ENCODE measurements around the gene DFFA.

DFFA gene

DNA sequence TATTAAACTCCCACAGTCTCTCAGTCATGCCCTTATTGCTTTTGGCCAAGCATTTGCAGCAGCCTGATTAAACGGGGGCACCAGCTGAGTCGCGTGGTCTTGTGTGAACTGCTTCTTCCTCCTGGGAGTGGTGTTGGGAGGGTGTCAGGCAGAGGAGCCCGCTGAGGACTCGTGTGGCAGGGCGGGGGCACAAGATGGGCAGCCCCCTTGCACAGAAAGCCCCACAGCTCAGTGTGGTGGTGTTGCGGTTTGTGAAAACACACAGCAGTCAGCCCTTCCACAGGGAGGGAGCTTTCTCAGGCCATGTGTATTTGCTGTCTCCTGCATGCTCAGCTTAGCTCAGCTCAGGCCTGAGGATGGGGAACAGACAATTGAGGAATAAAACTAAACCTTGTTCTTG is 24.8 kb upstream of the DFFA start:
- Histone ChIP-seq H3K4me1 (ENCODE audit: insufficient read depth, low read length) (peaks cover 3% of the 10 kb centered on the region; the same call in 1 of the 2 replicates), H3K27me3 (ENCODE audit: insufficient read depth, low read length) (no peaks in the 10 kb centered on the region), H3K27ac (ENCODE audit: low read length) (no peak overlapping the region), H3K9ac (ENCODE audit: low read depth, low read length) (no peak overlapping the region), H3K9me3 (ENCODE audit: insufficient read depth, low read depth, low read length) (no peaks in the 10 kb centered on the region), H3K36me3 (ENCODE audit: insufficient read depth, low read depth, low read length) (peaks cover 6% of the 10 kb centered on the region; the same call in 1 of the 2 replicates), H3K4me3 (ENCODE audit: low read length) (no peak overlapping the region)

DNA sequence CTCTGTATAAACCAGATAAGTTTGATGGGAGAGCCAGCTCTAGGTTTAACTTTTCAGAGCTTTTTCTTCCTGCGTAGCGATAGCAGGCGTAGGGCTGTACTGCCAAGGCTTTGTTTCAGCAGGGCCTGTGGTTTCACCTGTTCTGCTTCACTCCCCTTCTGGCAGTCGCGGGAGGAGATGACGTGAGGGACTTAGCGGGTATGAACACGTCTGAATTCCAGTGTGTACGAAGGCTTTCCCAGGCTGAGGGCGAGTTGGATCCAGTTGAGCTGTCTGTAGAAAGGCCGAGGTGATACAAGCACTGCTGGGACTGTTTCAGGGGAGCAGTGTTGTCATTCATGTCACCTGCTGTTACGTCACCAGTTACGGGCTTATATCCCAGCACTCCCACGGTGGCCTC is 23.6 kb upstream of the DFFA start:
- Histone ChIP-seq H3K4me3 (ENCODE audit: low read length) (no peak overlapping the region), H3K27ac (ENCODE audit: low read length) (no peak overlapping the region), H3K36me3 (ENCODE audit: insufficient read depth, low read depth, low read length) (peaks cover 6% of the 10 kb centered on the region; the same call in 1 of the 2 replicates), H3K27me3 (ENCODE audit: insufficient read depth, low read length) (no peaks in the 10 kb centered on the region), H3K9ac (ENCODE audit: low read depth, low read length) (no peak overlapping the region; the same call in 1 of the 2 replicates), H3K4me1 (ENCODE audit: insufficient read depth, low read length) (peaks cover 3% of the 10 kb centered on the region; the same call in 1 of the 2 replicates), H3K9me3 (ENCODE audit: insufficient read depth, low read depth, low read length) (no peaks in the 10 kb centered on the region)

DNA sequence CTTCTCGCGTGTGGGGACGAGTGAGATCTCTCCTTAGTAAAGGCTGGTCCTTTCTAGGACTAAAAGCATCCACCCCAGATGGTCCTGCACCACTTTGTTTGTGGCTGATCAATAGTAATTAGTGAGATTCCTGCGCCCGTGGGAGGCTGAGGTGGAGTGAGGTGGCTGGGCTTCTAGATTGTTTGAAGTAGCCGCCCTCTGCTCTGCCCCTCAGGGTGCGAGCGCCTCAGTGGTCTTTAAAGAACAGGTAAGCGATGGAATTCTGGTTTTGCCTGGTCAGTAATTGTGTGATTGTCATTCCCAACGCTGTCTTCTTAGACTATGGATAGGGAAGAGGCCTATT is 23.1 kb upstream of the DFFA start:
- Histone ChIP-seq H3K27ac (ENCODE audit: low read length) (no peak overlapping the region), H3K36me3 (ENCODE audit: insufficient read depth, low read depth, low read length) (peaks cover 6% of the 10 kb centered on the region; the same call in 1 of the 2 replicates), H3K27me3 (ENCODE audit: insufficient read depth, low read length) (no peaks in the 10 kb centered on the region), H3K9me3 (ENCODE audit: insufficient read depth, low read depth, low read length) (no peaks in the 10 kb centered on the region), H3K4me3 (ENCODE audit: low read length) (no peak overlapping the region), H3K9ac (ENCODE audit: low read depth, low read length) (no peak overlapping the region), H3K4me1 (ENCODE audit: insufficient read depth, low read length) (peaks cover 3% of the 10 kb centered on the region; the same call in 1 of the 2 replicates)

DNA sequence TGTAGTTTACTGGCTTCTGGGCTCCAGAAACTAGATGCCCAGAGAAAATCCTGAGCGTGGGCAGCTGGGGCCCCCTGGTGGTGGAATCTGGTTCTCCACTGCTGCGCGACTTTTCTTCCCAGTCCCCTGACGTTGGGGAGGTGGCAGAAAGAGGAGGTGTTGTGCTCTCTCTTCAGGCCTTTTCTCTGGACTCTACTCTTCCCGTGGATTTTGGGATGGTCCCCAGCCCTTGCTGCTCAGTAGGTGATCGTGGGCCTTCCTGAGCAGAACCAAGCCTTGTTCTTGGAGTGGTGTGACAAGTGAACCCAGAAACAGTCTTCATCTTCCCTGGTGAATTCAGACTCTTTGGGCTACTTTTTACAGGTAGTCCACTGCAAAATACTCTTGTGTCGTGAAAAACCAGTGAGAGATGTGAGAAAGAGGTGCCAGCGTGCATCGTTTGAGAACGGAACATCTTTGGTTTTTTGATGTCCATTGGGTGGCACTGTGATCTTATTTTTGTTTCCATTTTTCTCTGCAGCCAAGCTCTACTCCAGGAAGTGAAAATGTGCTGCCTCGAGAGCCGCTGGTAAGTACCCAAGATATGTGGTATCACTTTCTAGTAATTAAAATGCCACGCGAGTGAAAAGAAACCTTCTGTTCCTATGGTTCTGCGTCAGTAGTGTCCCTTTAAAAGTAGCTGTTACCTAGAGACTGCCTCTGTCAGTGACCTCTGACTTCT is 22.6 kb upstream of the DFFA start:
- Histone ChIP-seq H3K4me1 (ENCODE audit: insufficient read depth, low read length) (peaks cover 3% of the 10 kb centered on the region; the same call in 1 of the 2 replicates), H3K27me3 (ENCODE audit: insufficient read depth, low read length) (no peaks in the 10 kb centered on the region), H3K9ac (ENCODE audit: low read depth, low read length) (peak overlapping the region; percentile 5; the same call in 1 of the 2 replicates), H3K36me3 (ENCODE audit: insufficient read depth, low read depth, low read length) (peaks cover 6% of the 10 kb centered on the region; the same call in 1 of the 2 replicates), H3K4me3 (ENCODE audit: low read length) (no peak overlapping the region), H3K27ac (ENCODE audit: low read length) (no peak overlapping the region), H3K9me3 (ENCODE audit: insufficient read depth, low read depth, low read length) (no peaks in the 10 kb centered on the region)

DNA sequence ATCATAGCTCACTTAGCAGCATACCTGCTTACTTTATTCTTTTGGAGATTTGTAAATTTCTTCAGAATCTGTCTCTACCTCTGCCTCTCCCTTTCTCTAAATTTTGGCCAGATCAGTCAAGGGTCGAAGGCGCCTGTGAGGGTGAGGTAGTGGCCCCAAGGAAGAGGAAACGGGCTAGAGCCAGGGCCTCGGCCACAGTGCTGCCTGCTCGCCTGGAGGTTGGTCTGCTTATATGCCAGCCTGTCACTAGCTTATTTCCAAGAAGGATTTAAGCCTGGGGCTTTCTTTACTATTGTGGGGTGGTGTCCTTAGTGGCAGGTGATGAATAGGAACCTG is 22.1 kb upstream of the DFFA start:
- H3K4me1 ChIP-seq (ENCODE audit: insufficient read depth, low read length): peaks cover 3% of the 10 kb centered on the region; the same call in 1 of the 2 replicates
- no peaks in the 10 kb centered on the region for H3K9me3 ChIP-seq (ENCODE audit: insufficient read depth, low read depth, low read length)
- peaks cover 6% of the 10 kb centered on the region; the same call in 1 of the 2 replicates for H3K36me3 ChIP-seq (ENCODE audit: insufficient read depth, low read depth, low read length)
- no peak overlapping the region for H3K27ac ChIP-seq (ENCODE audit: low read length)
- H3K9ac ChIP-seq (ENCODE audit: low read depth, low read length): no peak overlapping the region
- no peaks in the 10 kb centered on the region for H3K27me3 ChIP-seq (ENCODE audit: insufficient read depth, low read length)
- no peak overlapping the region for H3K4me3 ChIP-seq (ENCODE audit: low read length)

DNA sequence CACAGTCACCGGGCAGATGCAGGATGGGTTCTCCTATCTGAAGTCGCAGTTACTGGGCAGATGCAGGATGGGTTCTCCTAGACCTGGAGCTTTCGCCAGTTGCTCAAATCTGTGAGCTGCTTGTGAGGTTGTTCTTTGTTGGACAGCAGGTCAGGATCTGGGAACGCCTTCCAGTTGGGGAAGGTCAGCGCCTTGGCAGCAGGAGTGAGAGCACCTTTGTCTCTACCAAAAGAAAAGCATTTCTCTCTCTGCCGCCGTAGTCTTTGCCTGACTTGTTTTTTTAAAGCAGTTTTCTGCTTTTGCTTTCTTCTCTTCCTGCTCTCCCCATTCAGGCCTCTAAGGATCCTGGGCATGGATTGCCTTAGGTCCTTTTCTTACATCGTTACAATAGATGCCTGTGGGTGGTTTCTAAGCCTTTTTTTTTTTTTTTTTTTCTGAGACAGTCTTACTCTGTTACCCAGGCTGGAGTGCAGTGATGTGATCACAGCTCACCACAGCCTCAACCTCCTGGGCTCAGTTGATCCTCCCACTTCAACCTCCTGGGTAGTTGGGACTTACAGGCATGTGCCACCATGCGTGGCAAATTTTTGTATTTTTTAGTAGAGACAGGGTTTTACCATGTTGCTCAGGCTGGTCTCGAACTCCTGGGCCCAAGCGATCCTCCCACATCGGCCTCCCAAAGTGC is 18.1 kb upstream of the DFFA start:
- Histone ChIP-seq H3K36me3 (ENCODE audit: insufficient read depth, low read depth, low read length) (no peaks in the 10 kb centered on the region), H3K27ac (ENCODE audit: low read length) (no peak overlapping the region), H3K9ac (ENCODE audit: low read depth, low read length) (0 out of 2 replicates have a peak overlapping the region, but pooled peaks have one; percentile 0), H3K4me3 (ENCODE audit: low read length) (no peak overlapping the region), H3K27me3 (ENCODE audit: insufficient read depth, low read length) (no peaks in the 10 kb centered on the region), H3K9me3 (ENCODE audit: insufficient read depth, low read depth, low read length) (no peaks in the 10 kb centered on the region), H3K4me1 (ENCODE audit: insufficient read depth, low read length) (peaks cover 3% of the 10 kb centered on the region; the same call in 1 of the 2 replicates)

DNA sequence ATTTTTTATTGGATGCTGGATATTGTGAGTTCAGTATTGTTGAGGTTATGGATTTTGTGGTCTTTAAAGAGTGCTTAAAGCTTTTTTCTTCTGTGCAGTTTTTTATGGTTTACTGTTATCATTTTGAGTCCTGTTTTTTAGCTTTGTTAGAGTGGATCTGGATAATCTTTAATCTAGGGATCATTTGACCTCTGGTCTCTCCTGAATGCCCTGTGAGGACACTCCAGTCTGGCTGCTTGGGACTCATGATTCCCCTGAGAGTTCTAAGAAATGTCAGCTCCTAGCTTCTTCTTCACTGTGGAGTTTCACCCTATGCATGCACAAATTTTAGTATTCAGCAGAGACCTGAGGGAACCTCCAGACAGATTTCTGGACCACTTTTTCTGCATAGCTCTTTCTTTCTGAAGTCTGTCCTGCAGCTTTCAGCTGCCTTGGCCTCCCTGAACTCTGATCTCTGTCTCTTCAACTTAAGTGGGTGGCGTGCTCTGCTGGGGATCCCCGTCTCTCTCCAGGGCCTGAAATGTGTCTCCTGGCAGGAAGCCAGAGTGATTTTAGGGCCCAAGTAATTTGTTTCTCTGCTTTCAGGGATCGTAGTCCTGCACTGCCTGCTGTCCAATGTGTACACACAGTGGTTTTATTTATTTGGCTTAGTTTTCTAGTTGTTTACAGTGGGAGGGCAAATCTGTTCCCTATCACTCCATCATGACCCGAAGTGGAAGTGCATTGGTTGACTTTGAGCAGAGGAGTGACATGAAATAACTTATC is 17.1 kb upstream of the DFFA start:
- Histone ChIP-seq H3K4me1 (ENCODE audit: insufficient read depth, low read length) (no peaks in the 10 kb centered on the region), H3K9ac (ENCODE audit: low read depth, low read length) (no peak overlapping the region), H3K36me3 (ENCODE audit: insufficient read depth, low read depth, low read length) (no peaks in the 10 kb centered on the region), H3K4me3 (ENCODE audit: low read length) (no peak overlapping the region), H3K9me3 (ENCODE audit: insufficient read depth, low read depth, low read length) (no peaks in the 10 kb centered on the region), H3K27me3 (ENCODE audit: insufficient read depth, low read length) (no peaks in the 10 kb centered on the region), H3K27ac (ENCODE audit: low read length) (no peak overlapping the region)

DNA sequence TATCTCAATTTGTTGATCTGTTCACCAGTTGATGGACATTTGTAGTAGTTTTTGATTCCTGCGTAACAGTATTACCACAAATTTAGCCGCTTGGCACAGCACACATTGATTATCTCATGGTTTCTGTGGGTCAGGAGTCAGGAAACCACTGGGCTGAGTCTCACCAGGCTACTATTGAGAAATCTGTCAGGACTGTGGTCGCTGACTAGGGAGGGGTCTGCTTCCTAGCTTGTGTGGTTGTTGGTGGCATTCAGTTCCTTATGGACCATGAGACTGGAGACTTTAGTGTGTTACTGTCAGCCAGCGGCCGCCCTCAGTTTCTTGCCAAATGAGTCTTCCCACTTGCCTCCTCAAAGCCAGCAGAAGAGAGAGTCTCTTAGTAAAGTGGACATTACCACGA is 12.2 kb upstream of the DFFA start:
- no peak overlapping the region for H3K4me3 ChIP-seq (ENCODE audit: low read length)
- H3K27ac ChIP-seq (ENCODE audit: low read length): no peak overlapping the region
- H3K36me3 ChIP-seq (ENCODE audit: insufficient read depth, low read depth, low read length): no peaks in the 10 kb centered on the region
- H3K9me3 ChIP-seq (ENCODE audit: insufficient read depth, low read depth, low read length): no peaks in the 10 kb centered on the region
- H3K27me3 ChIP-seq (ENCODE audit: insufficient read depth, low read length): no peaks in the 10 kb centered on the region
- H3K4me1 ChIP-seq (ENCODE audit: insufficient read depth, low read length): no peaks in the 10 kb centered on the region
- H3K9ac ChIP-seq (ENCODE audit: low read depth, low read length): no peak overlapping the region

DNA sequence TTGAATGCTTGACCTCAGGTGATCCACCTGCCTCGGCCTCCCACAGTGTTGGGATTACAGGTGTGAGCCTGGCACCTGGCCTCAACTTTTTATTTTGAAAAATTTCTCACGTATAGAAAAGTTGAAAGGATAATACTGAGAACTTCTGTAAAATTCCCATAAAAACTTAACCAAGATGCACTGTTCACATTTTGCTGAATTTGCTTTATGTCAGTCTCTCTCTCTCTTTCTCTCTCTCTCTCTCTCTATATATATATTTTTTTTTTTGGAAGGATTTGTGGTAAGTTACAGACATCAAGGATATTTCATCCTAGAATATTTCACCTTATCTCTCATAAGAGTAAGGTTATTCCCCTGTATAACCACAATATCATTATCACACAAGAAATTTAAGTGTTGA is 8.3 kb upstream of the DFFA start:
- no peak overlapping the region for H3K9ac ChIP-seq (ENCODE audit: low read depth, low read length)
- no peaks in the 10 kb centered on the region for H3K9me3 ChIP-seq (ENCODE audit: insufficient read depth, low read depth, low read length)
- no peak overlapping the region for H3K4me3 ChIP-seq (ENCODE audit: low read length)
- no peaks in the 10 kb centered on the region for H3K36me3 ChIP-seq (ENCODE audit: insufficient read depth, low read depth, low read length)
- H3K4me1 ChIP-seq (ENCODE audit: insufficient read depth, low read length): peaks cover 4% of the 10 kb centered on the region; the same call in 1 of the 2 replicates
- H3K27me3 ChIP-seq (ENCODE audit: insufficient read depth, low read length): no peaks in the 10 kb centered on the region
- no peak overlapping the region for H3K27ac ChIP-seq (ENCODE audit: low read length)

DNA sequence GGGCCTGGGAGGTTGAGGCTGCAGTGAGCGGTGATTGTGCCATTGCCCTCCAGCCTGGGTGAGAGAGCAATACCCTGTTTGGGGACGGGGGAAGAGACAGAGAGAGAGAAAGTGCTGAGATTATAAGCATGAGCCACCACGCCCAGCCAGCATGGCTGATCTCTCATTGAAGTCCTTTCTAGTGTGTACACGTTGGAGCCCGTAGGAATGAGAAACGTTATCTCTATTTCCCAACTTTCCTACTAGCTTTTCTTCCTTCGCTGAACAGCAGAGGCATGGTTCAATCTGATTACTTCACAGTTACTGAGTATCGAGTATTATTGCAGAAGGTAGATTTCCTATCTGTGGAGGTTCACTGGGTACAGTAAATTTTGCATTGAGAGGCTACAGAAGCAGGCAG is 7.0 kb upstream of the DFFA start:
- Histone ChIP-seq H3K27ac (ENCODE audit: low read length) (no peak overlapping the region), H3K27me3 (ENCODE audit: insufficient read depth, low read length) (no peaks in the 10 kb centered on the region), H3K36me3 (ENCODE audit: insufficient read depth, low read depth, low read length) (no peaks in the 10 kb centered on the region), H3K4me1 (ENCODE audit: insufficient read depth, low read length) (peaks cover 4% of the 10 kb centered on the region; the same call in 1 of the 2 replicates), H3K9ac (ENCODE audit: low read depth, low read length) (no peak overlapping the region), H3K4me3 (ENCODE audit: low read length) (no peak overlapping the region), H3K9me3 (ENCODE audit: insufficient read depth, low read depth, low read length) (no peaks in the 10 kb centered on the region)

DNA sequence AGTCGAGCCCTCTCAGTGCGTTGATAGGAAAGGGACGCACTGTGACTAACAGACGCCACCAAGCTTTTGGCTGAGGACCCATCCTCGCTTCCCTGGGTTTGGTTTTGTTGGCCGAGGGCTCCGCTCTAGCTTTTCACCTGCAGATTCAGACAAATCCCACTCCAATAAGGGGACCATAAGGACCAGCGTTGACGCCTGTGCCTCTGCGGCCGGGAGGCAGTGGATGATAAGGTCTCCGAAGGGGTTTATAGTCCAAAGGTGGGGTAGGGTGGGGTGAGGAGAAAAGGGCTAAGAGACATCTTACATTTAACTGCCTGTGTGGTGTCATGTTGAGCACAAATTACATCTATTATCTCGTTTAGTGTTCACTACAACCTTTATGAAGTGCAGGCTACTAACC is 3.2 kb upstream of the DFFA start:
- Histone ChIP-seq H3K9ac (ENCODE audit: low read depth, low read length) (peak overlapping the region; percentile 77), H3K27ac (ENCODE audit: low read length) (peak overlapping the region; percentile 29), H3K4me3 (ENCODE audit: low read length) (peak overlapping the region; percentile 89), H3K27me3 (ENCODE audit: insufficient read depth, low read length) (no peaks in the 10 kb centered on the region), H3K9me3 (ENCODE audit: insufficient read depth, low read depth, low read length) (no peaks in the 10 kb centered on the region), H3K4me1 (ENCODE audit: insufficient read depth, low read length) (peaks cover 7% of the 10 kb centered on the region; the same call in 1 of the 2 replicates), H3K36me3 (ENCODE audit: insufficient read depth, low read depth, low read length) (no peaks in the 10 kb centered on the region)
